H1 (cell line): Measurements from ENCODE around the gene KRT1. TPM values are rescaled to one million over a fixed set of nuclear protein-coding genes. Genes with fewer than 3 reads are reported as not detected.

Experiments used
- CTCF ChIA-PET: fragments of 300-600 bp; sonication (Branson Sonifier 250); formaldehyde crosslinking; loops from one replicate; lab custom pipeline; 2021; ENCODE audit not compliant: partially characterized antibody; lab: Charles Lee
- POLR2A ChIA-PET: fragments of 300-600 bp; sonication (Branson Sonifier 250); formaldehyde crosslinking; loops from one replicate; lab custom pipeline; 2021; ENCODE audit warnings: inconsistent platforms; ENCODE audit not compliant: partially characterized antibody; lab: Charles Lee
- DNase-seq, 2 experiments: peaks; one replicate each; pipeline versions ENCODE4 v3.0.0 to v3.0.0-alpha.2; 2010 to 2022; ENCODE audit warnings: low spot score in 2 of 2, low read depth in 1 of 2, mixed read lengths in 1 of 2
- FAIRE-seq: peaks from 2 replicates; lab custom pipeline; 2011; peaks lifted over from hg19 to GRCh38; lab: Jason Lieb, UNC
- H2AFZ ChIP-seq: 2 replicates; pipeline ENCODE4 v1.8.1; 2012; ENCODE audit warnings: low read length, inconsistent platforms
- H2AK5ac ChIP-seq: 2 replicates; pipeline ENCODE4 v1.6.1; 2013; ENCODE audit warnings: low read depth, low read length
- H2BK120ac ChIP-seq: replicated peaks from 2 replicates; pipeline ENCODE3; 2013; ENCODE audit warnings: low read depth, low read length, inconsistent platforms
- H2BK12ac ChIP-seq: 2 replicates; pipeline ENCODE4 v1.6.1; 2013; ENCODE audit warnings: low read depth, low read length
- H2BK15ac ChIP-seq: 2 replicates; pipeline ENCODE4 v1.6.1; 2013; ENCODE audit warnings: low read length
- H2BK20ac ChIP-seq: 2 replicates; pipeline ENCODE4 v1.6.1; 2013; ENCODE audit warnings: low read length
- H2BK5ac ChIP-seq: 2 replicates; pipeline ENCODE4 v1.6.1; 2013; ENCODE audit warnings: low read depth, low read length
- H3K14ac ChIP-seq: 2 replicates; pipeline ENCODE4 v1.6.1; 2013; ENCODE audit warnings: inconsistent platforms; ENCODE audit not compliant: insufficient read length
- H3K18ac ChIP-seq: 2 replicates; pipeline ENCODE4 v1.6.1; 2013; ENCODE audit warnings: low read length; ENCODE audit errors: extremely low read depth
- H3K23ac ChIP-seq: 2 replicates; pipeline ENCODE4 v1.6.1; 2013; ENCODE audit warnings: inconsistent platforms; ENCODE audit not compliant: insufficient read length
- H3K23me2 ChIP-seq: 2 replicates; pipeline ENCODE4 v1.6.1; 2013; ENCODE audit warnings: low read depth, low read length
- H3K27ac ChIP-seq: 2 replicates; pipeline ENCODE4 v1.6.1; 2011; ENCODE audit warnings: low read depth, low read length, inconsistent platforms
- H3K27me3 ChIP-seq, 4 experiments: replicated peaks in 1 of 4; 1 replicate in 1 of 4; 2 replicates in 3 of 4; pipeline versions ENCODE4 v1.6.1 to v1.8.1; 2011 to 2013; ENCODE audit warnings: low read length in 3 of 4, mild to moderate bottlenecking in 3 of 4, inconsistent platforms in 2 of 4, mixed read lengths in 2 of 4, moderate library complexity in 1 of 4; ENCODE audit not compliant: control insufficient read depth in 3 of 4, insufficient read depth in 3 of 4; ENCODE audit errors: extremely low read depth in 1 of 4
- H3K36me3 ChIP-seq, 4 experiments: 2 replicates each; pipeline versions ENCODE4 v1.6.1 to v1.8.1; 2011 to 2013; ENCODE audit warnings: mild to moderate bottlenecking in 4 of 4, low read length in 3 of 4, moderate library complexity in 2 of 4, control low read depth in 1 of 4, inconsistent platforms in 1 of 4; ENCODE audit not compliant: insufficient read depth in 4 of 4, control insufficient read depth in 2 of 4
- H3K4ac ChIP-seq: replicated peaks from 2 replicates; pipeline ENCODE3; 2013; ENCODE audit warnings: low read length, low read depth, mixed read lengths, inconsistent platforms; ENCODE audit not compliant: insufficient read length
- H3K4me1 ChIP-seq, 4 experiments: replicated peaks in 1 of 4; 1 replicate in 1 of 4; 2 replicates in 3 of 4; pipeline versions ENCODE4 v1.6.1 to v1.8.1; 2011 to 2013; ENCODE audit warnings: low read length in 3 of 4, inconsistent platforms in 2 of 4, mixed read lengths in 1 of 4; ENCODE audit not compliant: insufficient read depth in 4 of 4, control insufficient read depth in 3 of 4
- H3K4me2 ChIP-seq, 2 experiments: 2 replicates each; pipeline versions ENCODE4 v1.6.1 to v1.8.1; 2011 to 2013; ENCODE audit warnings: low read depth in 2 of 2, low read length in 2 of 2, control low read depth in 1 of 2, inconsistent platforms in 1 of 2, mild to moderate bottlenecking in 1 of 2; ENCODE audit not compliant: insufficient read depth in 1 of 2
- H3K4me3 ChIP-seq, 4 experiments: fragments of 200-600, 300-600 bp in 1 of 4; sonication (generic), shearing (Covaris generic), sonication (Bioruptor Twin) in 1 of 4; 2 replicates each; pipeline versions ENCODE4 v1.5.1 to v1.8.1; 2011 to 2016; ENCODE audit warnings: low read length in 4 of 4, low read depth in 3 of 4, control low read depth in 2 of 4, inconsistent platforms in 2 of 4, mild to moderate bottlenecking in 2 of 4, mixed read lengths in 1 of 4, moderate library complexity in 1 of 4; ENCODE audit not compliant: insufficient read depth in 2 of 4; ENCODE audit errors: extremely low read depth in 1 of 4
- H3K56ac ChIP-seq: replicated peaks from 2 replicates; pipeline ENCODE3; 2013; ENCODE audit warnings: low read depth, mild to moderate bottlenecking, mixed read lengths, low read length, inconsistent platforms; ENCODE audit not compliant: insufficient read length
- H3K79me1 ChIP-seq: 2 replicates; pipeline ENCODE4 v1.6.1; 2013; ENCODE audit warnings: low read depth, low read length, control low read depth
- H3K79me2 ChIP-seq, 2 experiments: 2 replicates each; pipeline versions ENCODE4 v1.6.1 to v1.8.1; 2012 to 2013; ENCODE audit warnings: low read length in 2 of 2, mild to moderate bottlenecking in 2 of 2, inconsistent platforms in 1 of 2; ENCODE audit not compliant: insufficient read depth in 2 of 2, control insufficient read depth in 1 of 2
- H3K9ac ChIP-seq, 4 experiments: replicated peaks in 1 of 4; 1 replicate in 1 of 4; 2 replicates in 3 of 4; pipeline versions ENCODE4 v1.6.1 to v1.8.1; 2011 to 2013; ENCODE audit warnings: low read depth in 3 of 4, low read length in 3 of 4, control low read depth in 2 of 4, mild to moderate bottlenecking in 2 of 4, moderate library complexity in 2 of 4, inconsistent platforms in 1 of 4; ENCODE audit errors: extremely low read depth in 1 of 4
- H3K9me3 ChIP-seq, 2 experiments: 2 replicates each; pipeline versions ENCODE4 v1.6.1 to v1.8.1; 2012 to 2013; ENCODE audit warnings: mild to moderate bottlenecking in 2 of 2, moderate library complexity in 2 of 2, control low read depth in 1 of 2, inconsistent platforms in 1 of 2, low read depth in 1 of 2, low read length in 1 of 2, mixed read lengths in 1 of 2; ENCODE audit not compliant: insufficient read depth in 2 of 2
- H4K20me1 ChIP-seq, 2 experiments: replicated peaks in 1 of 2; 2 replicates each; pipeline versions ENCODE3 to v1.8.1; 2011 to 2013; ENCODE audit warnings: inconsistent platforms in 2 of 2, low read length in 2 of 2, mild to moderate bottlenecking in 1 of 2; ENCODE audit not compliant: insufficient read depth in 2 of 2, control insufficient read depth in 1 of 2
- H4K5ac ChIP-seq: 2 replicates; pipeline ENCODE4 v1.6.1; 2013; ENCODE audit warnings: low read length, low read depth, mixed read lengths, inconsistent platforms; ENCODE audit not compliant: insufficient read length
- H4K8ac ChIP-seq: 2 replicates; pipeline ENCODE4 v1.8.0; 2013; ENCODE audit warnings: mild to moderate bottlenecking, moderate library complexity, low read length, inconsistent platforms; ENCODE audit not compliant: insufficient read depth; ENCODE audit errors: extremely low read depth
- H4K91ac ChIP-seq: replicated peaks from 2 replicates; pipeline ENCODE3; 2013; ENCODE audit warnings: low read length, mixed read lengths, inconsistent platforms; ENCODE audit not compliant: insufficient read length
- JUN ChIP-seq: IDR thresholded peaks from 2 replicates; pipeline ENCODE4 v1.6.1; 2011; ENCODE audit warnings: low read depth, mild to moderate bottlenecking, improper control_type of control experiment, low read length
- RNF2 ChIP-seq: fragments of 200-900, 300-1000 bp; sonication (generic); IDR thresholded peaks from 2 replicates; pipeline ENCODE4 v1.7.1; 2016; ENCODE audit warnings: borderline replicate concordance, low read depth, mild to moderate bottlenecking, antibody characterized with exemption, low read length; ENCODE audit not compliant: poor library complexity, severe bottlenecking; ENCODE audit errors: missing control alignments
- WGBS, 2 experiments: shearing (Covaris generic) in 1 of 2; methylation state at CpG; one replicate each; pipeline versions ENCODE4 v1.1.6 to v1.1.7; 2013 to 2015; ENCODE audit warnings: low lambda C conversion rate in 2 of 2, mixed read lengths in 2 of 2, inconsistent platforms in 1 of 2, low coverage in 1 of 2, missing lambda C conversion rate in 1 of 2; ENCODE audit not compliant: insufficient replicate concordance in 2 of 2, insufficient coverage in 1 of 2, insufficient read length in 1 of 2; ENCODE audit errors: extremely low coverage in 1 of 2, missing lambda C conversion rate in 1 of 2; 5-methylcytosine and 5-hydroxymethylcytosine counted together
- polyA plus RNA-seq, 7 experiments: library from polyadenylated mRNA; depleted of rRNA in 3 of 7; stranded (reverse) in 5 of 7; unstranded in 2 of 7; fragments of >200 nt in 5 of 7; fragments of 200-250 nt in 2 of 7; gene quantifications; 1 replicate in 5 of 7; 2 replicates in 1 of 7; 4 replicates in 1 of 7; pipeline versions ENCODE4 v1.2.1 to v1.2.3, GENCODE V29; 2011 to 2013; ENCODE audit warnings: missing spikeins in 2 of 7, mixed read lengths in 2 of 7
- total RNA-seq: library from RNA; stranded (reverse); fragmentation: NEBNext Ultra II Directional; extraction: Animal tissue kit (Norgen Biotek cat#: 25700); gene quantifications from 2 replicates; pipeline ENCODE4 v1.2.1, GENCODE V29; 2021

Gene KRT1
- total and polyA plus RNA-seq, 2 of the 8 experiments (the other 6 are each of a cell fraction or from before 2014, with no cell fraction given), result not detected

DNA sequence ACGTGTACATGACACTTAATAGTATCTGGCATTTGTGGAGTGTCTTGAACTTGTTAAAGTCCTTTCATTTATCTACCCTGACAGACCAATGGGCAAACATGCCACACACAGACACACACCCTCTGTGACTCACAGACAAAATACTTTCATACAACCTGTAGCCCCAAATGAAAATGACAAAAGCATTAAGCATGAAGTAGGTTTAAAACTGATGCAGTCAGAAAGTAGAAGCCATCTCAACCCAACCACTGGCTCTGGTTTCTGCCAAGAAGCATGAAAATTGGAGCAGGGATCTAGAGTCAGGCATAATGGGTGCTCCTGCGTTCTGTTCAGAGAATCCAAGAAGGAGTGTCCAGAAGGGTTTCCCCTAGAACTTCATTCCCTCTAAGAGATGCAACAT lies 46.2 kb upstream of the KRT1 start:
- no peaks in the 10 kb centered on the region for H3K36me3 ChIP-seq
- no peaks in the 10 kb centered on the region for H3K27me3 ChIP-seq
- H3K56ac ChIP-seq, result no peak overlapping the region
- H3K23ac ChIP-seq, result no peak overlapping the region
- no peaks in the 10 kb centered on the region for H3K79me2 ChIP-seq
- H3K27ac ChIP-seq, result no peak overlapping the region
- H3K9me3 ChIP-seq, result no peaks in the 10 kb centered on the region
- H3K9ac ChIP-seq, result no peak overlapping the region
- H2BK120ac ChIP-seq, result no peak overlapping the region
- H2AFZ ChIP-seq, result no peak overlapping the region
- no peaks in the 10 kb centered on the region for H3K23me2 ChIP-seq
- no peak overlapping the region for H2BK5ac ChIP-seq
- H4K8ac ChIP-seq, result no peak overlapping the region
- H3K4me1 ChIP-seq, result no peaks in the 10 kb centered on the region
- H3K4me3 ChIP-seq, result no peak overlapping the region
- POLR2A ChIA-PET, result interaction anchor here (1.4 kb wide), 1 partner anchor 11 kb away, joined by 5 read pairs; no protein-coding TSS in a partner anchor
- H4K20me1 ChIP-seq, result no peaks in the 10 kb centered on the region
- H2AK5ac ChIP-seq, result no peak overlapping the region
- no peak for FAIRE-seq
- no peak for DNase-seq
- CTCF ChIA-PET, result interaction anchor here (1.4 kb wide), 1 partner anchor 139 kb away, joined by 5 read pairs; no protein-coding TSS in a partner anchor
- H3K4ac ChIP-seq, result no peak overlapping the region
- no peak overlapping the region for H3K14ac ChIP-seq
- H2BK20ac ChIP-seq, result no peak overlapping the region
- WGBS, 2 experiments, result 80% methylated on average over 2 of the region's 2 CpGs; no CpG with 5 or more reads in 1 of the 2 experiments
- no peak overlapping the region for H2BK12ac ChIP-seq
- H4K5ac ChIP-seq, result no peak overlapping the region
- H4K91ac ChIP-seq, result no peak overlapping the region
- H3K18ac ChIP-seq, result no peak overlapping the region
- H3K79me1 ChIP-seq, result no peaks in the 10 kb centered on the region
- no peak overlapping the region for H2BK15ac ChIP-seq
- H3K4me2 ChIP-seq, result no peak overlapping the region
- TF ChIP-seq JUN, result no peak
- TF ChIP-seq RNF2, result no peak
